ENCODE measurements around the gene IRF9.

GRCh38 chr14:24132061-24132685 lies 28.9 kb upstream of the IRF9 start:
- TF ChIP-seq, protein P1, sequence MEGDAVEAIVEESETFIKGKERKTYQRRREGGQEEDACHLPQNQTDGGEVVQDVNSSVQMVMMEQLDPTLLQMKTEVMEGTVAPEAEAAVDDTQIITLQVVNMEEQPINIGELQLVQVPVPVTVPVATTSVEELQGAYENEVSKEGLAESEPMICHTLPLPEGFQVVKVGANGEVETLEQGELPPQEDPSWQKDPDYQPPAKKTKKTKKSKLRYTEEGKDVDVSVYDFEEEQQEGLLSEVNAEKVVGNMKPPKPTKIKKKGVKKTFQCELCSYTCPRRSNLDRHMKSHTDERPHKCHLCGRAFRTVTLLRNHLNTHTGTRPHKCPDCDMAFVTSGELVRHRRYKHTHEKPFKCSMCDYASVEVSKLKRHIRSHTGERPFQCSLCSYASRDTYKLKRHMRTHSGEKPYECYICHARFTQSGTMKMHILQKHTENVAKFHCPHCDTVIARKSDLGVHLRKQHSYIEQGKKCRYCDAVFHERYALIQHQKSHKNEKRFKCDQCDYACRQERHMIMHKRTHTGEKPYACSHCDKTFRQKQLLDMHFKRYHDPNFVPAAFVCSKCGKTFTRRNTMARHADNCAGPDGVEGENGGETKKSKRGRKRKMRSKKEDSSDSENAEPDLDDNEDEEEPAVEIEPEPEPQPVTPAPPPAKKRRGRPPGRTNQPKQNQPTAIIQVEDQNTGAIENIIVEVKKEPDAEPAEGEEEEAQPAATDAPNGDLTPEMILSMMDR (IDR thresholded peaks at IDR 0.05), result no peak
- TF ChIP-seq EP300 (IDR thresholded peaks at IDR 0.05) (no peak), POLR2A (IDR thresholded peaks at IDR 0.05) (no peak)

Data from stomach (tissue), 4 donors.